ENCODE measurements around the gene GHR.
"Not testable (repeated sequence)": the region's sequence is repeated elsewhere in the genome, so short reads cannot be mapped to it uniquely, and the experiment has no call there.

Gene GHR

GRCh38 chr5:42656651-42657015, 233.4 kb downstream of the GHR start:
- H3K27ac ChIP-seq = peak overlapping the region in 2 of 11 experiments; percentile 9 to 43; a peak in 4 of 22 replicates
- no peak overlapping the region for H3K4me3 ChIP-seq
- no peaks in the 10 kb centered on the region for H3K27me3 ChIP-seq
- H3K4me2 ChIP-seq = peak overlapping the region; percentile 26 to 62 (median 37); a peak in 14 of 22 replicates
- H3K9ac ChIP-seq = no peak overlapping the region; a peak in 1 of 22 replicates
- no peak for TF ChIP-seq Cebpa-rat (IDR thresholded peaks at IDR 0.05)
- H3K9me3 ChIP-seq (replicated peaks in 1 of 11) = no peaks in the 10 kb centered on the region
- H3K4me1 ChIP-seq = peaks cover 6 to 34% (median 23%) of the 10 kb centered on the region in 10 experiments; a peak in 17 of 20 replicates
- H4K20me1 ChIP-seq = no peaks in the 10 kb centered on the region
- H3K36me3 ChIP-seq = no peaks in the 10 kb centered on the region

DNA sequence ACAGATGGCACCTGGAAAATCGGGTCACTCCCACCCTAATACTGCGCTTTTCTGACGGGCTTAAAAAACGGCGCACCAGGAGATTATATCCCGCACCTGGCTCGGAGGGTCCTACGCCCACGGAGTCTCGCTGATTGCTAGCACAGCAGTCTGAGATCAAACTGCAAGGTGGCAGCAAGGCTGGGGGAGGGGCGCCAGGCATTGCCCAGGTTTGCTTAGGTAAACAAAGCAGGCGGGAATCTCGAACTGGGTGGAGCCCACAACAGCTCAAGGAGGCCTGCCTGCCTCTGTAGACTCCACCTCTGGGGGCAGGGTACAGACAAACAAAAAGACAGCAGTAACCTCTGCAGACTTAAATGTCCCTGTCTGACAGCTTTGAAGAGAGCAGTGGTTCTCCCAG, 236.6 kb downstream of the GHR start:
- H3K4me3 ChIP-seq; H3K27me3 ChIP-seq; H4K20me1 ChIP-seq; H3K36me3 ChIP-seq; H3K27ac ChIP-seq; H3K9ac ChIP-seq; H3K9me3 ChIP-seq (replicated peaks in 1 of 11); H3K4me2 ChIP-seq: not testable (repeated sequence)
- peaks cover 5 to 17% (median 8%) of the 10 kb centered on the region in 10 experiments; a peak in 15 of 20 replicates for H3K4me1 ChIP-seq

GRCh38 chr5:42665857-42666256, 242.6 kb downstream of the GHR start:
- no peak for TF ChIP-seq Cebpa-rat (IDR thresholded peaks at IDR 0.05)
- H3K27ac ChIP-seq = no peak overlapping the region
- no peak overlapping the region for H3K4me3 ChIP-seq
- no peak overlapping the region for H3K4me2 ChIP-seq
- peaks cover 0 to 16% (median 7%) of the 10 kb centered on the region in 11 experiments; a peak in 17 of 22 replicates for H3K9me3 ChIP-seq (replicated peaks in 1 of 11)
- H4K20me1 ChIP-seq = no peaks in the 10 kb centered on the region
- no peaks in the 10 kb centered on the region for H3K27me3 ChIP-seq
- H3K36me3 ChIP-seq = no peaks in the 10 kb centered on the region
- no peak overlapping the region for H3K9ac ChIP-seq
- peaks cover 16 to 36% (median 31%) of the 10 kb centered on the region in 10 experiments; a peak in 19 of 20 replicates for H3K4me1 ChIP-seq

GRCh38 chr5:42666869-42667268, 243.6 kb downstream of the GHR start:
- Histone ChIP-seq H3K27me3 (no peaks in the 10 kb centered on the region), H3K9me3 (replicated peaks in 1 of 11) (peaks cover 6 to 24% (median 17%) of the 10 kb centered on the region in 11 experiments; a peak in 19 of 22 replicates), H3K4me2 (peak overlapping the region in 10 of 11 experiments; percentile 31 to 85 (median 74); a peak in 18 of 22 replicates), H3K36me3 (no peaks in the 10 kb centered on the region), H3K27ac (peak overlapping the region in 7 of 11 experiments; percentile 55 to 86 (median 80); a peak in 14 of 22 replicates), H3K4me1 (peaks cover 16 to 36% (median 31%) of the 10 kb centered on the region in 10 experiments; a peak in 19 of 20 replicates), H4K20me1 (no peaks in the 10 kb centered on the region), H3K9ac (peak overlapping the region in 4 of 11 experiments; percentile 36 to 72 (median 60); a peak in 6 of 22 replicates), H3K4me3 (0 out of 20 replicates have a peak overlapping the region, but pooled peaks of 1 of the 10 experiments have one; percentile 18)
- no peak for TF ChIP-seq Cebpa-rat (IDR thresholded peaks at IDR 0.05)

- Histone ChIP-seq H3K27me3 (no peaks in the 10 kb centered on the region), H3K9ac (peak overlapping the region in 5 of 11 experiments; percentile 40 to 72 (median 58); a peak in 6 of 22 replicates), H3K4me1 (peaks cover 16 to 36% (median 31%) of the 10 kb centered on the region in 10 experiments; a peak in 19 of 20 replicates), H3K36me3 (0 out of 22 replicates have a peak, but pooled peaks cover 0 to 2% (median 0%) of the 10 kb centered on the region in 11 experiments), H3K4me3 (peak overlapping the region in 1 of 10 experiments; percentile 15; a peak in 1 of 20 replicates), H4K20me1 (no peaks in the 10 kb centered on the region), H3K9me3 (replicated peaks in 1 of 11) (peaks cover 20 to 38% (median 31%) of the 10 kb centered on the region in 11 experiments), H3K4me2 (peak overlapping the region; percentile 4 to 85 (median 73); a peak in 19 of 22 replicates), H3K27ac (peak overlapping the region in 7 of 11 experiments; percentile 55 to 86 (median 80); a peak in 14 of 22 replicates)
- peak in 4 of 11 experiments; percentile 52 to 73 (median 63); a peak in 5 of 22 replicates for TF ChIP-seq Cebpa-rat (IDR thresholded peaks at IDR 0.05)
Observed at GRCh38 chr5:42668254-42668653, 245.0 kb downstream of the GHR start.

DNA sequence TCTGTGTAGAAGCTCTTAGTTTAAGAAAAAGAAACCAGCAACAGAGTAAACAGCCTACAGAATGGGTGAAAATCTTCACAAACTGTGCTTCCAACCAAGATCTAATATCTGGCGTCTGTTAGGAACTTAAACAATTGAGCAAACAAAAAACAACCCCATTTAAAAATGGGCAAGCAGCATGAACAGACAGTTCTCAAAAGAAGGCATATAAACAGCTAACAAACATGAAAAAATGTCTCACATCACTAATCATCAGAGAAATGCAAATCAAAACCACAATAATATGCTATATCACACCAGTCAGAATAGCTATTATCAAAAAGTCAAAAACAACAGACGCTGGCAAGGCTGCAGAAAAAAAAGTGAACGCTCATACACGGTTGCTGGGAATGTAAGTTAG, 249.7 kb downstream of the GHR start:
- Histone ChIP-seq H3K4me1 (peaks cover 19 to 43% (median 39%) of the 10 kb centered on the region in 10 experiments), H3K9me3 (replicated peaks in 1 of 11) (peaks cover 24 to 54% (median 47%) of the 10 kb centered on the region in 11 experiments), H3K27me3 (no peaks in the 10 kb centered on the region), H3K9ac (no peak overlapping the region), H3K4me2 (no peak overlapping the region), H3K4me3 (no peak overlapping the region; a peak in 1 of 20 replicates), H3K36me3 (0 out of 22 replicates have a peak, but pooled peaks cover 0 to 5% (median 0%) of the 10 kb centered on the region in 11 experiments), H3K27ac (no peak overlapping the region), H4K20me1 (no peaks in the 10 kb centered on the region)
- TF ChIP-seq Cebpa-rat (IDR thresholded peaks at IDR 0.05) = no peak

DNA sequence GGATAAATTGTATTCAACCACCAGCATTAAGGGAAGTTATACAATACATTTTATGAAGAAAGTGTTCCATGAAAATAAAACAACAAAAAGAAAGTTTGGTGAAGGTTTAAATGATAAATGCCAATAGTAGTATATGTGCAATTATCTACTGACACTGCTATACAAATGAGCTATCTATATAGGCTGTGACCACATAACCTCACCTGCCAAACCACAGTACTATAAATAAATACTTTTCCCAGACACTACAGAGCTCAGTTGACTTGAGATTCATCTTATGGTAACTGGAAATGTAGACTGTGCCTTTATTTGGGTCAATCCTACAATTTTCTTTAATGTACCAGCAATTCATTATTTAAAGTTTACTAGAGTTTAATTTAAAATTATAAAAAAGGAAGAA, 252.4 kb downstream of the GHR start:
- TF ChIP-seq Cebpa-rat (IDR thresholded peaks at IDR 0.05) = no peak
- no peak overlapping the region for H3K4me3 ChIP-seq
- H3K9ac ChIP-seq = no peak overlapping the region
- peak overlapping the region in 3 of 11 experiments; percentile 40 to 44 (median 42); a peak in 4 of 22 replicates for H3K27ac ChIP-seq
- H3K27me3 ChIP-seq = no peaks in the 10 kb centered on the region
- 0 out of 22 replicates have a peak, but pooled peaks cover 0 to 5% (median 0%) of the 10 kb centered on the region in 11 experiments for H3K36me3 ChIP-seq
- H4K20me1 ChIP-seq = no peaks in the 10 kb centered on the region
- H3K4me1 ChIP-seq = peaks cover 13 to 27% (median 24%) of the 10 kb centered on the region in 10 experiments
- H3K4me2 ChIP-seq = peak overlapping the region in 9 of 11 experiments; percentile 20 to 76 (median 55); a peak in 14 of 22 replicates
- H3K9me3 ChIP-seq (replicated peaks in 1 of 11) = peaks cover 24 to 47% (median 40%) of the 10 kb centered on the region in 11 experiments

GRCh38 chr5:42676362-42676761, 253.1 kb downstream of the GHR start:
- Histone ChIP-seq H4K20me1 (no peaks in the 10 kb centered on the region), H3K4me2 (peak overlapping the region; percentile 23 to 76 (median 50); a peak in 20 of 22 replicates), H3K9ac (0 out of 22 replicates have a peak overlapping the region, but pooled peaks of 1 of the 11 experiments have one; percentile 24), H3K27ac (peak overlapping the region in 9 of 11 experiments; percentile 17 to 59 (median 42); a peak in 13 of 22 replicates), H3K4me3 (no peak overlapping the region), H3K9me3 (replicated peaks in 1 of 11) (peaks cover 21 to 41% (median 34%) of the 10 kb centered on the region in 11 experiments), H3K36me3 (0 out of 22 replicates have a peak, but pooled peaks cover 0 to 5% (median 0%) of the 10 kb centered on the region in 11 experiments), H3K27me3 (no peaks in the 10 kb centered on the region), H3K4me1 (peaks cover 13 to 27% (median 24%) of the 10 kb centered on the region in 10 experiments)
- no peak for TF ChIP-seq Cebpa-rat (IDR thresholded peaks at IDR 0.05)

DNA sequence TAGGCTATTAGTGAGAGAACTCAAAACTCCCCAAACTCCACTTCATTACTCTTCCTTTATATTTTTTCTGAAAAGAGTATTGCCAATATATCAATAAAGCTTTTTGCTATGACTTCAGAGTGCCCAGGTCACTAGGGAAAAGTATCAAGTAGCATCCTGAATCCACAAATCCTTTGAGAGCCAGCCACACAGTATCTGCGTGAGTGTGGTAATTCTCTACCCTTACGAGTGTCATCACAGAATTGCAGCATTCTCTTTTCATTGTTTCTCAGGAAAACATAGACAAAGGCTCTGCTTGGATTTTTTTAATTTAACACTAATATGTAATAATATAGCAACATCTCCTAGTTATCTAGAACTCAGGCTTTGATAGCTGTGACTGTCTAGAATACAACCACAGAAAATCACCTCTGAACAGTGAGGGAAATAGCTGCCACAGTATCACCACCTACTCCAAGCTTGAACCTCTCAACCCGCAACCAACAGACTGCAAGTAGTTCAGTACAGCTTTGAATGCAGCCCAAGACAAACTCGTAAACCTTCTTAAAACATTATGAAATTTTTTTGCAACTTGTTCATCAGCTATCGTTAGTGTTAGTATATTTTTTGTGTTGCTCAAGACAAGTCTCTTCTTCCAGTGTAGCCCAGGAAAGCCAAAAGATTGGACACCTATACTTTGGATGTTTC, 254.1 kb downstream of the GHR start:
- H3K27me3 ChIP-seq = no peaks in the 10 kb centered on the region
- H3K4me2 ChIP-seq = peak overlapping the region in 9 of 11 experiments; percentile 43 to 76 (median 55); a peak in 15 of 22 replicates
- peak overlapping the region in 7 of 11 experiments; percentile 17 to 59 (median 44); a peak in 7 of 22 replicates for H3K27ac ChIP-seq
- peaks cover 18 to 43% (median 32%) of the 10 kb centered on the region in 11 experiments for H3K9me3 ChIP-seq (replicated peaks in 1 of 11)
- 0 out of 22 replicates have a peak, but pooled peaks cover 0 to 5% (median 0%) of the 10 kb centered on the region in 11 experiments for H3K36me3 ChIP-seq
- no peak for TF ChIP-seq Cebpa-rat (IDR thresholded peaks at IDR 0.05)
- no peak overlapping the region for H3K9ac ChIP-seq
- H3K4me1 ChIP-seq = peaks cover 13 to 27% (median 24%) of the 10 kb centered on the region in 10 experiments
- H3K4me3 ChIP-seq = no peak overlapping the region
- H4K20me1 ChIP-seq = no peaks in the 10 kb centered on the region

Data from BLaER1 treated with 17β-estradiol and CSF1 and Interleukin-3, amounts not matched to agents 10 nM and 100 nM (cell line).